HuH-7 (cell line): ENCODE measurements around the gene LDLR.
A peak's percentile ranks its signal among the peaks of the same experiment; 100 is the strongest.
"Not testable (repeated sequence)": the region's sequence is repeated elsewhere in the genome, so short reads cannot be mapped to it uniquely, and the experiment has no call there.

Source experiments
- DNase-seq: peaks from one replicate; pipeline ENCODE4 v3.0.0; 2011; ENCODE audit warnings: low spot score

The LDLR gene

DNA sequence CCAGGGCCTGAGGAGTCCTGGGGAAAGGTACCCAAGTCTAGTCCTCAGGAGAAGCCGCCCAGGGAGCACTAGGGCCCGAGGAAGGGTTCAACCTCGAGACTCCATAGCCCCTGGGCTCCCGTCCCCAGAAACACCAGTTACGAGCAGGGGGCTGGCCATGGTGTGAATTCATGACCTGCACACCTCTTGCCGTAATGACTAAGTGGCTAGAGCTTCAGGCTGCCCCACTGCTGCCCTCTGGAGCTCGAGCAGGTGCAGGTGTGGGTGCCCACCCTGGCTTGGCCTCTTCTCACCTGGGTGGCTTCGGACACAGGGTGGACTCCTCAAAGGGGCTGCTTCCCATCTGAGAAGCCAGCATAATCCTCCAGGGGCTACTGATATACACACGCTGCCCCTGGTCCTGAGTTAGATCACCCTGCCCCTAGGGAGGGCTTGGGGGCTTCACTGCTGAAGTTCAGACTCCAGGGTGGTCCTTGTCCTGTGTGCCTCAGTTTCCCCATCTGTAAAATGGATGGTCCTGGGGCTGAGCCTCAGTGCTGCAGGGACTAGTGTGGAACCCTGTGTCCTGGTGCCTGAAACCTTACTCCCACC is 52.8 kb downstream of the LDLR start:
- DNase-seq: no peak

DNA sequence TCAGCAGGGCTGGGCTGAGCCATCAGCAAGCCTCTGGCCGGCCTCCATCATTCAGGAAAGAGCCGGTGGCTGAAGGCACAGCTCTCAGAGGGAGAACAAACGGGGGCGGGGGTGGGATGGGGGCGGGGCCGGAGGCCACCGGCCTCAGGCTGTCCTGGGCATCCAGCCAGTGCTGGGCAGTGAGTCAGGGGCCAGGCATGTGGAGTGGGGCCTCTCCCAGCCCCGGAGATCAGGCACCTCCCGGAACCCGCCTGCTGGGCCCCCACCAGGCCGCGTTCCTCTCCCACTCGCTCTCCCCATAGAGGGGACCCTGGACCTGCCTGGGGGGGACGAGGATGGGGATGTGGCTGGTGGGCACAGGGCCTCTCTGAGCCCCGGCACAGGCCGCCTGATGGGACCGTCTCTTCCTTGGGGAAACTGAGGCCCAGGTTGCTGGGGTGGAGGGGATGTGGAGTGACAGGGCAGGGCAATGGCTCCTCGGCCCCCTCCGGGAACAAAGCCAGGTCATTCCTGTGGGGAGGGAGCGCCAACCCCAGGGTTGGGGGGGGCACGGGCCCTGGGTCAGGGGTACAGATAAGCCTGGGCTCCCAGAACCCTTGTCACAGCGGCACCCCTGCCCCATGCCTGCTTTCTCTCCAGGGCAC is 53.4 kb downstream of the LDLR start:
- DNase-seq: peak; percentile 51

DNA sequence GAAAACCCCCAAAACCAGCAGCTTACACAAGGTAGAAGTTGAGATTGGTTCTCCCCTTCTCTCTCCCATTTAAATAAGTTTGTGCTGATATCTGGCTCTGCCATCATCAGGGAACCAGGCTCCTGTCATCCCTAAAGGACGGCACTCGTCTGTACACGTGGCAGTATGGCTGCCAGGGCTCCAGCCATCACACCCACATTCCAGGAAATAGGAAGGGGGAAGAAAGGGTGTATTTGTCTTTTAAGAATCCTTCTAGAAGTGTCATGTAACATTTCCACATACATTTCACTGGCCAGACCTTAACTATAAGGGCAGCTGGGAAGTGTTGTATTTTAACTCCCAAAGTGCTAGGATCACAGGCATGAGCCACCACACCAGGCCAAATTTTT is 56.3 kb downstream of the LDLR start:
- no peak for DNase-seq

DNA sequence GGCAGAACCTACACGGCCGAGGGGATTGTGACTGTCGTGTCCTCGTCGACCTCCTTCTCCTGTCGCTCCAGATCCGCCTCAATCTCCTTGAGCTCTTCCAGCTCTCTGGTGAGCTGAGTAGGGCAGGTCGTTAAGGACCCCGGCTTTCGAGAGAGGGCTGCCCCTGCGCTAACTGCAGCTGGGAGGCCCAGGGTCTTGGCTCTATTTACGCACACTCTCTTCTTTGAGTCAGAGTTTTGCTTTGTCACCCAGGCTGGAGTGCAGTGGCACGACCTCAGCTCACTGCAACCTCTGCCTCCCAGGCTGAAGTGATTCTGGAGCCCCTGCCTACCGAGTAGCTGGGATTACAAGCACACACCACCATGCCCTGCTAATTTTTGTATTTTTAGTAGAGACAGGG is 58.7 kb downstream of the LDLR start:
- DNase-seq: no peak

DNA sequence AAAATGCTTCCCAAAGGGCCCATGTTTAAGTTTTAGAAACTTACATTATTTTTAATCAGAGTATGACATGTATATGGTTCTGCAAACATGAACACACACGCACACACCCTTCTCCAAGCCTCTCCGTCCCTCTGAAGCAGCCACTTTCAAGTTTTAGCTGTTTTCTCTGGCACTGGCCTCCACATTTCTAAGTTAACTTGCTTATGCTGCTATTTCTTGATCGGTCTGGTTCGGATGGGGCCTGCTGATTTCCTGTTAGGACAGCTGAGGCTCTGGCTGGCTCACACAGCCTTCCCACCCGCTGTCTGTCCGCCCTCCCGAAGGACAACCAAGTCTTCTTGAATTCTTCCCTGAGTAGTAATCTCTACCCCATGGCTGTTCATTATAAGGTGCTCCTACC is 61.9 kb downstream of the LDLR start:
- no peak for DNase-seq

DNA sequence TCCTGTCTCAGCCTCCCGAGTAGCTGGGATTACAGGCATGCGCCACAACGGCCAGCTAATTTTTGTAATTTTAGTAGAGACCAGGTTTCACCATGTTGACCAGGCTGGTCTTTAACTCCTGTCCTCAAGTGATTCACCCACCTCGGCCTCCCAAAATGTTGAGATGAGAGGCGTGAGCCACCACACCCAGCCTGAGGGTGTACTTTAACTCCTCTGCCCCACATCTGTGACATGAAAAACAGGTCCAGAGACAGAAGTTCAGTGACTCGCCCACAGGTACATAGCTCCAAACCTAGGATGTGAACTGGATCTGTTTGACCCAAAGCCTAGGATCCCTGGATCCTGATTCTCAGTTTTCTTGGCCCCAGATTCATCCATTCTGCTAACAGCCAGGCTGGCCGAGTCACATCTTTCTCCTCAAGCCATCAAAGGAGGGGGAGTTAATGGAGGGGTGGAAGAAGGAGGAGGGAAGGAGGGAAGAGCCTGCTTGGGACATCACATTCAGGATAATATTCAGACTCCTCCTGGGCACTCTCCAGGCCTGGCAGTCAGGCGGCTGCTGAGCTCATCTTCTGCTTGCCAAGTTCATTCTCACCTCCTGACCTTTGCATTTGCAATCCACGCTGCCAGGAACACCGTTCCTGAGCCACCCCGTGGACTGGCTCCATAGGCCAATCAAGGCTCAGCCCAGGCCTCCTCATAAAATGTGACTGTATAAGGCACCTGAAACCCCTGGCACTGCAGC is 63.2 kb downstream of the LDLR start:
- DNase-seq: no peak

DNA sequence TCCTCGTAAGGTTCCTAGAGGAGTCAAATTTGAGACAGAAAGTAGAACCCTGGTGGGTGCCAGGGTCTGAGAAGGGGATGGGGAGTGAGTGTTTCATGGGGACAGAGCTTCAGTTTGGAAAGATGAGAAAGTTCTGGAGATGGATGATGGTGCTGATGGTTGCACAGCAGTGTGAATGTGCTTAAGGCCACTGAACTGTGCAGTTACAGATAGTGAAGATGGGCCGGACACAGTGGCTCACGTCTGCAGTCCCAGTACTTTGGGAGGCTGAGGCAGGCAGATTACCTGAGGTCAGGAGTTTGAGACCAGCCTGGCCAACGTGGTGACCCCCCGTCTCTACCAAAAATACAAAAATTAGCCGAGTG is 65.4 kb downstream of the LDLR start:
- DNase-seq: no peak

DNA sequence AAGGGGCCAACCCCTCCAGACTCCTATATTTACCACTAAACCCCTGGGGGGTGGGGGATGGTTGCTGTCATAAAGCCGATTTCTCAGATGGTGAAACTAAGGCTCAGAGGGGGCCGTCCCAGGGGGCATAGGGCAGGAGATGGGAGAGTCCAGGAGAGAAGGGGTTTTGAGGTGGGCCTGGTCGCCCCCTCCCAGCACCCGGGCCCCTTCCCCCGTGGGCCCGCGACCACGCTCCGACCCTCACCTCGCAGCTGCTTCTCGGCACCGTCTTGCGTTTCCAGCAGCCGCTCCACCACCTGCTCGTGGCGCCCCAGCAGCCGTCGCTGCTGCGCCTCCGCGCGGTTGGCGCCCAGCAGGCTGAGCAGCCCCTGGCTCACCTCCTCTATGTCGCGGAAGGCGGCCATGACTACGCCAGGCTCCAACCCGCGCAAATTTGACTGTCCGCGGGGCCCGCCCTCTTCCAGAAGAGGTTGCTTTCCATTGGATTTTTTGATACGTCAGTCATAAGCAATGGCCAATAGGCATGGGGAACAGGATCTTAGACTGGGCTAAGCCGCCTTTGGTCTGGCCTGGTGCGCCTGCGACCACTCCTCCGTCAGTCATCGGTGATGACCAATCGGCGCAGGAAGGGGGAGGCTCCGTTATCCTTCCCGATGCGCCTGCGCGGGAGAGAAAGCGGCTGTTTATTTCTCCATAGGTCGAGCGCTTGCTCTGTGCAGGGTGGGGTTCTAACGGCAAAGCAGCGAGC is 66.3 kb downstream of the LDLR start, which contains the start of gene SPC24:
SPC24 (minus strand) TSS at position 410 of the 748 bp plus-strand sequence; CDS start at position 404, 6 bp downstream.
- DNase-seq: peak; percentile 99

DNA sequence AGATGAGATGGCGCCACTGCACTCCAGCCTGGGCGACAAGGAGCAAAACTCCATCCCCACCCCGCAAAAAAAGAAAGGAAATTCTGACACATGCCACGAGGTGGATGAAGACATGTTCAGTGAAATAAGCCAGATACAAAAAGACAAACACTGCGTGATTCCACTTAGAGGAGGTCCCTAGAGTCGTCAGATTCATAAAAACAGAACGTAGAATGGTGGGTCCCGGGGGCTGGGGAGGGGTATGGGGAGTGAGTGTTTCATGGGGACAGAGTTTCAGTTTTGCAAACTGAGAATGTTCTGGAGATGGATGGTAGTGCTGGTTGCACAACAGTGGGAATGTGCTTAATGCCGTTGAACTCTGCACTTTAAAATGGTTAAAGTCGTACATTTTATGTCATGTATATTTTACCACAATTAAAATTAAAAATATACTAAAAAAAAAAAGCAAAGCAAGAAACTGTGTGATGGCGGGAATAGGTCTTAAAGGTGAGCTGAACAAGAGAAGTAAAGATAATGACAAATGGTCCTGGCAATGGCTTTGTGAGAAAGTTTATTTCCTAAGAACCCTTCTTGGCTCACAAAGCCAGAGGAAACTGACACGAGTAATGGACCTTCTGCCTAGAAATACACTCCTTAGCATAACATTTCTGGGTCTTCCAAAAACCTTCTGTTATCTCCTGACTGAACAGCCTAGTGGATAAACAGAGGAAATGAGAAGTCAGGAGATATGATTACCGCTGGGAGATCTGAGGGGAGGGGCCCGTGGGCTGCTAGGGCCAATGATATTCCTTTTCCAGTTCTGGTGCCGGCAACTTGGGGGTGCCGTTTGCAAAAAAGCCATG is 70.6 kb downstream of the LDLR start:
- DNase-seq: no peak

DNA sequence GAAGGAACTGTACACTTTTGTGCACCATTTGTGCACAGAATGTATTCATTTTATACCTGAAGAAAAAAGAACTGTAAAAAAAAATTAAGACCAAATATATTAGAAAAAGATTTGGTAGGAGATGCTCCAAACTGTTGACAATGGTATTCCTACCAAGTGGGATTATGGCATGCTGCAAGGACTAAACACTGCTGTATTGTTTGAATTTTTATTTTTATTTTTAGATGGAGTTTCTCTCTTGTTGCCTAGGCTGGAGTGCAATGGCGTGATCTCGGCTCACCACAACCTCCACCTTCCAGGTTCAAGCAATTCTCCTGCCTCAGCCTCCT is 71.1 kb downstream of the LDLR start:
- not testable (repeated sequence) for DNase-seq

DNA sequence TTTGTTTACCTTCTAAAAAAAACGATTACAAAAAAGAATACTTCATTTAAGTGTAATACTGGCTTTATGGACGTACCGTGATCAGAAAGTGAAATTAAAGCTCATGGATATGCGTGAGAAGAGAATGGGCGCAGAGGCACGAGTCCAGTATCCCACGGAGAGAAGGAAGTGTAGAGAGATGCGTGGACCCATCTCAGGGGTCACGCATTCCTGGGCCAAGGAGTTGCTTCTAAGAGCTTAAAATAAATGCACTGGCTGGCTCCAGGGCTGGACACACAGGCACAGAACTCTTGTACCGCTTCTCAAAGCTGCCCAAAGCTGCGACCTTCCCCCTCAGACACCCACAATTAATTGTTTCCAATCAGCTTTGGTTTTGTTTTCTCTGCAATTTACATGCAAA is 75.0 kb downstream of the LDLR start:
- DNase-seq: no peak

DNA sequence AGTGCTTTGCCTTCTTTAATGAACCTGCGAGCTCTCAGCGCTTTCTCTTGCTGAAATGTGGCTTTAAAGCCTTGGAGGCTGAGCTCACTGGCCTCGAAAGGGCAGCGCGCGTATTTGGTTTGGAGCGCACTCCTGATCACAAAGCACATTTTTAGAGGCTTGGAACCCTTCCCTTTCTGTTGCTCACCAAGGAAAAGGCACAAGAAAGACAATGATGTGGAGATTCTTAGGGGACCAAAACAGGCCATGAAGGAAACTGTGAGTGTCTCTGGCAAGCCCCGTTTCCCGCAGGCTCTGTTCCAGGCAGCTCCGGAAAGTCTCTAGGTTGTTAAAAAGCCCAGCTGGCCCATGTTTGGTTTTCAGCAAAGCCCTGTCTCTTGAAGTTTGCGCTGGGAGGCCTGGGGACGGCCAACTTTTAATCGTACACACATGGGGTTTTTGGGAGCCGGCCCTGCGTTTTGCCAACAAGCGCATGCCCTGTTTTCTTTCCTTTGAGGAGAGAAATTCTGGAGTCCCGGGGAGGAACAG is 75.7 kb downstream of the LDLR start:
- DNase-seq: no peak

DNA sequence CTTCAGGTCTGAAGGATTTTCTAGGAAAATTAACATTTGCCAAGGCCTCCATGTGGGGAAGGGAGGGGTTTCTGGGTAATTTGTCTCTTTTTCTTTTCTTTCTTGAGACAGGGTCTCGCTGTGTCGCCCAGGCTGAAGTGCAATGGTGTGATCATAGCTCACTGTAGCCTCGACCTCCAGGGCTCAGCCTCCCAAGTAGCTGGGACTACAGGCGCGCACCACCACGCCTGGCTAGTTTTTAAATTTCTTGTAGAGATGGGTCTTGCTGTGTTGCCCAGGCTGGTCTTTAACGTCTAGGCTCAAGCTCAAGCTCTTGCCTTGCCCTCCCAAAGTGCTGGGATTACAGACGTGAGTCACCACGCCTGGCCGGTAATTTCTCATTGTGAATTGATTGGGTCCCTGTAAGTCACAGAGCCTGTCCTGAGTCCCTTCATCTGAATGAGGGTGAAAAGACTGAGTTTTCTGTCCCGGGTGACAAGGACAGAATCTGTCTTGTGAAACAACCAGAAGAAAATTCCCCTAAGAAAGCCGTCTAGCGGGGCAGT is 76.3 kb downstream of the LDLR start:
- no peak for DNase-seq

DNA sequence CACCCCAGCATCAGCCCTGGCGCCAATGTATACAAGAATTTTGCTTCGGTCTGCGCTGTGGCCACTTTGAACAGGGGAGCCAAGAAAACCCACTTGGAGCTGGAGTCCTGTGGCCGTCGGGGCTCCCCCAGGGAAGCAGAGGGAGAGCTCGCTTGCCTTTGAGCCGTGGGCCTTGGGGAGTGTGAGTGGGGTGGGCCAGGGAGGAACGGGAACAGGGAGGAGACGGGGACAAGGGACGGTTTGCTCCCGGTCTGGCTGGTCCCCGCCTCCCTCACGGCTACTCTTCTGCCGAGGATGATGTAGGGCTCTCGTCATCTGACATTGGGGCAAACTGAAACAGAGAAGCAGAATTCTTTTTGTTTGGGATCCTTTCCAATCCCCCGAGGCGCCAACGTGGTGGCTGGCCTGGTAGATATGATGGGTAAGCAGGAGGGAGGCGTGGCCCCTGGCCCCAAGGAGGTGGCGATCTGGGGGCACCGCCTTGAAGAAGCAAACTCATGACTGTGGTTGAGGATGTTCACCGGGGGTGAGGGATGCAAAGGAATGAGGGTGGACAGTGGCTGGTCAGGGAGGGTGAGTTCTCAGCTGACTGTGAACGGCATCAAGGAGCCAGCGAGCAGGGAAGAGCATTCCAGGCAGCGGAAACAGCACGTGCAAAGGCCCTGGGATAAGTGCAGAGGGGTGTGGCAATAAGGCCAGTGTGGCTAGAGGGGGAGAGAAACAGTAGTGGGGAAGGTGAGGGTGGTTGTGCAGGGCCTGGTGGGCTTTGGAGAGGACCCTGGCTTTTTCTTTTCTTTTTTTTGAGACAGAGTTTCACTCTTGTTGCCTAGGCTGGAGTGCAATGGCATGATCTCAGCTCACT is 77.2 kb downstream of the LDLR start:
- DNase-seq: no peak

DNA sequence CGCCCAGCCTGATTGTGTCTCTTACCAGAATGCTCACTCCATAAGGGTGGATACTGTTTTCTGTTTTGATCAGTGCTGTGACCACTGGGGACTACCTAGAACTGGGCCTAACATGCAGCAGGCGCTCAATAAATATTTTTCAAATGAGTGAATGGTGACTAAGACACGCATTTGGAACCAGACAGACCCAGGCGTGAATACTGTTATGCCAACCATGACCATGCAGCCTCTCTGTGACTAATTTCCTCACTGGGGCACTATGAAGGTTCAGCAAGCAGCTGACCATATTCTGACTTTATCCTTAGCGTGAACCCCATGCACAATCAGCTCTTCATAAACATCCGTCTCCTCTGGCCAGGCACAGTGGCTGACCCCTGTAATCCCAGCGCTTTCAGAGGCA is 79.3 kb downstream of the LDLR start:
- DNase-seq: no peak

DNA sequence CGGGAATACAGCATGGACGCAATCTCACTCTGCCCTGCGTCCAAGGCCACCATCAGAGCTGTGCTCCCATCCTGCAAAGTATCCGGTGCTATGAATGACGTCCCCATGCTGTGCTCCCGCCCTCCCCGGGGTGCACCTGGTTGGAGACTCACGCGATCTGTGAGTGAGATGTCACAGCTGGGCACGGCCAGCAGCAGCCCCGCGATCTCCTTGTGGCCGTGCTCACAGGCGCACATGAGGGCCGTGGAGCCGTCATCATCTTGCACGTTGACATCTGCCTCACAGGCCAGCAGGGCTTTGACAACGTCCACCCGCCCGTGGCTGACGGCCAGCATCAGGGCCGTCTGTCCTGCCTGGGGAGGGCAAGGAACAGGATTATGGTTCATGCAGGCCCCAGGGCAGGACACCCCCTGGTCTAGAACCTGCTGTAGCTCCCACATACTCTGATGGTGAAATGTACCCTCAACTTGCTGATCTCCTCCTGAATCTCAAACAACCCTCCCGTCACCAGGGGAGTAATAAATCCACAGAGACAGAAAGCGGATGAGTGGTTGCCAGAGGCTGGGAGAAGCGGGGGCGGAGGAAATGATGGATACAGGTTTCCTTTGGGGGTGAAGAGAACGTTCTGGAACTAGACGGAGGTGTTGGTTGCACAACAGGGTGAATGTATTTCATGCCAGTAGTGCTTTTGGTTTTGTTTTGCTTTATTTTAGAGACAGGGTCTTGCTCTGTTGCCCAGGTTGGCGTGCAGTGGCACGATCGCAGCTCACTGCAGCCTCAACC is 80.8 kb downstream of the LDLR start:
- no peak for DNase-seq

DNA sequence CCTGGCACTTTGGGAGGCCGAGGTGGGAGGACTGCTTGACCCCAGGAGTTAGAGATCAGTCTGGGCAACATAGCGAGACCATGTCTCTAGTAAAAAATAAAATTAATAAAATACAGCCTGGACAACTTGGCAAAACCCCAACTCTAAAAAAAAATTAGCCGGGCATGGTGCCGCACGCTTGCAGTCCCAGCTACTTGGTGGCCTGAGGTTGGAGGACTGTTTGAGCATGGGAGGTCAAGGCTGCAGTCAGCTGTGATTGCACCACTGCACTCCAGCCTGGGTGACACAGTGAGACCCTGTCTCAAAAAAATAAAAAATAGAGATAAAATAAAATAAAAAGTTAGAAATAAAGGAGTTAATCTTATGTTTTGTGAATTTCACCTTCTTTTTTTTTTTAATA is 81.9 kb downstream of the LDLR start:
- DNase-seq: no peak

DNA sequence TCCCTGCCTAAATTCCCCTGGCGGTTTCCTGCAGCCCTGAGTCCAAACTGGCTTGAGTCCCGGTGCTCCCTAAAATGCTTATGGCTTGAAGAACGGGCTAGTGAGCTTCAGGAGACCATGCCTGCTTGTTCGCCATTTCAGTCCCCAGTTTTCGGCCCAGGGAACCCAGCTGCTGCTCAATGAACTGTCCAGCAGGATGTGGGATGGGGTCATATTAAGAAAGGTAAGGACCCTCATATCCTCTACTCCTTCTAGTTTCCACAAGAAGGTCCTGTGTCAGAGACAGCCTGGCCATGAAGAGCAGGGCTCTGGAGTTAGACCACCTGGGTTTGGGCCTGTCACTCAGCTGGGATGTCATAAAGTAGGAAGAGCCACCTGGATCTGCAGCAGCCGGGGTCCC is 83.3 kb downstream of the LDLR start:
- DNase-seq: no peak

DNA sequence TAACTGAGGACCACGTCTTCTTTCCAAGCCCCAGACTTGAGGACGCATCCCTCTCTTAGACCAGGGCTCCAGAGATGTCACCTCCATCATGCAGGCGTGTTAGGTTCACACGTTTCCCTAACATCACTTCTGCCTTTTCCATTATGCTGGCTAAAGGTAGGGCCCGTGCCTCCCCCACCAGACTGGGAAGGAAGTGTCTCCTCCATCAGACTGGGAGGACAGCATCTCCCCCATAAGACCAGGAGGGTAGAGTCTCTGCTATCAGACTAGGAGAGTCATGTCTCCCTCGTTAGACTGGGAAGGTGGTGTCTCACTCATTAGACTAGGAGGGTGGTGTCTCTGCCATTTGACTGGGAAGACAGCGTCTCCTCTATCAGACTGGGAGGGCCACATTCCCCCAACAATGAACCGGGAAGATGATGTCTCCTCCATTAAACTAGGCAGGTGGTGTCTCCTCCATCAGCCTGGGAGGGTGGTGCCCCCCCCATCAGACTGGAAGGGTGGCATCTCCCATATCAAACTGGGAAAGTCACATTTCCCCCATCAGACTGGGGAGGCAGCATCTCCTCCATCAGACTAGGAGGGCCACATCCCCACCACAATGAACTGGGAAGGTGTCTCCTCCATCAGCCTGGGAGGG is 84.4 kb downstream of the LDLR start:
- DNase-seq: no peak
